T1000 (cell line): ENCODE results near the gene RIOK2.
"Not testable (repeated sequence)": the region's sequence is repeated elsewhere in the genome, so short reads cannot be mapped to it uniquely, and the experiment has no call there.

ENCODE experiments used
- DNase-seq: peaks from one replicate; lab custom pipeline; 2025; ENCODE audit warnings: mixed read lengths; lab: John Stamatoyannopoulos, UW

RIOK2 gene

DNA sequence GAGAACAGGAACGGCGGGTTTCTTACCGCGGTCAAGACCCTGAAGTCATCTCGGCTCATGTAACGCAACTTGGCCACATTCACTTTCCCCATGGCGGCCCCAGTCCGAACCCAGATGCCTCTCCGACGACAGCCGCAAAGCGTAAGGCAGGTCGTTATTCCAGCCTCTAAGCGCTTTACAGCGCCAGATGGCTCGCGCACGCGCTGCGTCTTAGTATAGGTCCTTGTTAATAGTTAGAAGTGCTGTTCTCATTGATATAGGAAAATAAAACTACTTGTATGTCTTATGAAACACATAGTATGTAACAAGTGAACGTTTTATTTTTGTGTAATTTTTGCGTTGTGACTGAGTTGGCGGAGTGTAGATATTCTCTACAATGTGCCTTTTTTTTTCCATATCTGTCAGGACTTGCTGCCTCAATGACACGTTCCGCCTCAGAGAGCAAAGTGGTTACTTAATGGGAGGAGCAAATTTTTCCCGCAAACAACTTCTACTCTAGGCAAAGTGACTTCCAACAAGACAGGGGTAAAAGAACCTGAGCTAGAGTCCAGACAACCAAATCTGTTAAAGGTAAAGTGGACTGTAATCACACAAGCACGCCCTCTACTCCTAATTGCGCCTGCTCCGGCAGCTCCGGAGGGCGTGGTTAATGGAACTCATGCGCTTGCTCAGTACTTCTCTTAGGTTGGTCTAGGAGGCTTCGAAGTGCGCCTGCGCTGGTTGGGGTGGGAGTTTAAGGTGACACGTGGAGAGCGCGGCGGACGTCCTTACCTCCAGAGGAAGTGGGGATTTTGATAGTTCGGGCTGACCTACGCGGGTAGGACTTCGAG, at the start of gene RIOK2:
RIOK2 (minus strand) TSS at position 148 of the 830 bp plus-strand sequence; CDS start at position 92, 56 bp downstream.
- peak; percentile 81 for DNase-seq

DNA sequence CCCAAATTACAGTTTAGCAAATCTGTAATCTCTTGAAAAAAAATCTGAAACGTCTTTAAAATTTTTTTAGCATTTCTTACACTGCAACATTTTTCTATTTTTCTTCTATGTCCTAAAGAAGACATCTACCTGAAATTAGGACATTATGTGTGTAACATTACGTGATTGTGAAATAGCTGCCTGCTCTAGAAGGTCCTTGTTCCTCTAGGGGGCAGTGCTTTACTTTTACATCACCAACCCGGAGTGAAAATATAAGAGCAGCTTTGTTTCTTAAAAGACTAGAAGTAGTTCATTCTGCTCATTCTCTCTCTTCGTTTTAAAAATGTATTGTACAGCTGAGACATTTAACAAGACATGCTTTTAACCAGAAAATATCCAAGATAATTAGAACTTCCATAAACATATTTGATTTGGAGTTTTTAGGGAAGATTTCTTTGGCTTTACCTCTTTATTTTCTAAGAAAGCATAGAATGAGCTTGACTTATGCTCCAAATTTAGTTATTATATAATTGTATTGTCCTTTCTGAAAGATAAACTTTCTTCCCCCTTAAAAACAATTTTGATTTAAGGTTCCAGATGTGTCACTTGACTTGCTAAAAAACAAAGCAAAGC, 48.1 kb upstream of the RIOK2 start:
- DNase-seq: no peak

DNA sequence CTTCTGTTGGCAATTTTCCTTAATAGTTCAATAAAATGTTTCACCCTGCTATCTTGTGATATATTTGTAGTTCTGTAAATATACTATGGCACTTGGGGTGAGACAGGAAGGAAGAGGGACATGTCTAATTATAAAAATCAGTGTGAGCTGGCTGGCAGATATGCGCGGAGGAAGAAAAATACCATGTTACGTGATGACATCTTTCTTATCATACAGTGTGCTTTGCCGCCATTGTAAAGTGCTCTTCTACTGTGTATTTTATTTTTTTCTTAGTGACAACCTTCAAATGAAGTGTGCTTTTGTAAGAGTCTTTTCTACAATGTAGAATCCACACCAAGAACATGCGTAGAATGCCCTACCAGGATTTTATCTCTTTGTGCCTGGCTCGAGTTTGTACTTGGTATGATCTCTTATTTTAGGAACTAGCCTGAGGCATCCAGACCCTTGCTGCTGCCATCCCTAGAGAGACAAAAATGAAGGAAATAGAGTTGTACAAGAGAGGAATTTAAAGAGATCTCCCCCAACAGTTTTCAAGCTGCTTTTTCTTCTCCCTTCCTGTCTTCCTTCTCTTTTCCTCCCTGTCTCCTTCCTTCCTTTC, 46.7 kb upstream of the RIOK2 start:
- DNase-seq: no peak

DNA sequence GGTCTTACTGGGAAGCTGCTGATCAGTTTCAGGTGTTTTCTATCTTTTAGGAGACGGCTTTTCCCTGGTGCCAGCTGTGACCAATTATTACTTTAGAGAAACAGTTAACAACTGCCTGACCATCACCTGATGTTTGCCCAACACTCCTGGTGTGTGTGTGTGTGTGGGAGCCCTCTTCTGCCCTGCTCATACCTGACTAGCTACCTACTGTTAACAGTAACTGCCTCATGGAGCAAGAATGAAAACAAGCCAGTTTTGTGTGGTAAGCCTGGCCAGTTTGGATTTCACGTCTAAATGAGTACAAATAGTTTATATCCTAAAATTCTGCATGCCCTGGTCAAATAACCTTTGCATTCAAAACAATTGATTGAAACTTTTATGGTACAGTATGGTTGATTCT, 46.1 kb upstream of the RIOK2 start:
- DNase-seq: no peak

DNA sequence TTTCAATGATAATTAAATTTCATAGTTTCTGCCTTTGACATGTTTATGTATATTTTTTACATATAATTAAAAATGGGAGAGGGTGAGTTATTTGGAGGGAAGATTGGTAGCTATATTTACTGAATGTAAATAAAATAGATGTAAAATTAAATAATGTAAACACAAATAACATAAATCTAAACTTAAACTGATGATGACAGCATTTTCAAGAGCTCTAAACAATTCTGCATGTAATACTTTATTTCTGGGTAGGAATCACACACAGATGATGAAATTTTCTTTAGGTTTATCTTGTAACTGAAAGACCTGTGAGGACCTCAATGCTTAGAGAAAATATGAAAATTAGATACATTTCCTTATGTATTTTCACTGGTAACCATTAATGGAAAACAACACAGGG, 42.2 kb upstream of the RIOK2 start:
- DNase-seq: no peak

DNA sequence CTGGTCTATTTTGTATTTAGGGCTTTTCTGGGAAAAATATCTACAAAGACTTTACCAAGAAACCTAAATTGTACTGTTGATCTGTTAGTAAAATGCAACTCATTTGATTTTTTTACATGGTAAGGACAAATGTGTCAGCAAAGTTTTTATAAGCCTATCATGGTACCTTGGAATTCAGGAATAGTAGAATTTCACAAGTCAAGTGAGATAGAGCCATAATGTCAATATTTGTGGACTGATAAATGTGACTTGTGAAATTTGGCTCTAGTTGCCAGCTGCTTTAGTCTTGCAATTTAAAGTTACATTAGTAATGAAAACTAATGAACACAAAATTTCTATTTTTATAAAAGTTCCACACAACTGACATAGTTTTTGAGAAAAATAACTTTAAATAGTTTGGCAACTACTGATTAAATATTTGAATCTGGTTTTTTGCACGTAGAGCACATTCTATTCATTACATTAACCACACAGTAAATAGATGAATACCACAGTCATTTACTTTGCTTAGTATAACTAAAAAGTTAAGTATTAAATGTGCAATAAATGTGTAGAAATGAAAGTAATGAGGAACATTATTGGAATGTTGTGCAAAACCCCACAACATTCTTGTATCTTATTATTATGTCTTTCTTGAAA, 41.2 kb upstream of the RIOK2 start:
- no peak for DNase-seq

DNA sequence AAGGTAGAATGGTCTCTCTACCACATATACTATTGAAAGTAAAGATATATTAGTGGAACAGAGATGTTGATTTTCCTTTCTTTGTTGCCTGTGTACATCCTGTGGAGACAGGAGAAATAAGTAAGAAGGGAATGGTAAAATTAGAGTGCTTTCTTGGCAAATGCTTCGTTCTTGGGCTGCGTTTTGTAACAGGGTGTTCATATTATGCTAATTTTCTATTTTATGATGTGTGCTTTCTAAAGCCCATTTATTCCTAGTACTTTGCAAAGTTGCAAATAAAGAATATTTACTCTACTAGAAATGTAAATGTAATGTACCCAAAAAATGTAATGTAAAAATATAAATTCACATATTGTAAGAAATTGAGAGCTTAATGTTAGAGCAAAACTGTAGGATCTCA, 40.5 kb upstream of the RIOK2 start:
- no peak for DNase-seq

DNA sequence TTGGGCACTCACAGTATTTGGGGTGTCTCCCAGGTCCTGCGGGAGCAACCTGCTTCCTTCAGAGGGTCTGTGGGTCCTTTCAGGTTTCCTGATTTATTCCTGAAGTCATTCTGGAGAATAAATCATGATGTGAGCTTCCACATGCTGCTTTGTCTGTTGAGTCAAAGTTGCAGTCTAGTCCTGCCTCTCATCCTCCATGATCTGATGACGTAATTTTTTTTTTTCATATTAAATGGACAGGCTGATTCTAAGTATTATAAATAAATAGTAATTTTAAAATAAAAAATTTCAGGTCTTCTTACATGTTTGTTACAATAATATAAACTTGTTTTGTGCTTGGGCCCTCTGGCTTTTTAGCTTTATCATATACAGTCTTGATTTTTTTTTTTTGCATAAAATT, 26.3 kb upstream of the RIOK2 start:
- DNase-seq: no peak

DNA sequence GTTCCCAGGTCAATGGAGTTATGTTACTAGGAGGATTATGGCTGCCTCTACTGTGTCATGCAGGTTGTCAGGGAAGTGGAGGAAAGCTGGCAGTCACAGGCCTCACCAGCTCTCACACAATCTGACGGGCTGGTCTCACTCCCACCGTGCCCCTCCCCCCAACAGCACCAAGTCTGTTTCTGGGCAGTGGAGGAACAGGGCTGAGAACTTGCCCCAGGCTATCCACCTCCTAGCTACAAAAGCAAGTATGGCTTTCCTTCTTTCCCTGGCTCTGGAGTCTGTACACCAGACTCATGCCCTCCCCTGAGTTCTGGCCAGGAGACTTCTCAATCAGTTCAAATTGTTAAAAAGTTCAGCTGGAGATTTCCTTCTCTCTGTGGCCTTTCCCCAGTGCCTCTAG, 25.7 kb upstream of the RIOK2 start:
- DNase-seq: no peak

DNA sequence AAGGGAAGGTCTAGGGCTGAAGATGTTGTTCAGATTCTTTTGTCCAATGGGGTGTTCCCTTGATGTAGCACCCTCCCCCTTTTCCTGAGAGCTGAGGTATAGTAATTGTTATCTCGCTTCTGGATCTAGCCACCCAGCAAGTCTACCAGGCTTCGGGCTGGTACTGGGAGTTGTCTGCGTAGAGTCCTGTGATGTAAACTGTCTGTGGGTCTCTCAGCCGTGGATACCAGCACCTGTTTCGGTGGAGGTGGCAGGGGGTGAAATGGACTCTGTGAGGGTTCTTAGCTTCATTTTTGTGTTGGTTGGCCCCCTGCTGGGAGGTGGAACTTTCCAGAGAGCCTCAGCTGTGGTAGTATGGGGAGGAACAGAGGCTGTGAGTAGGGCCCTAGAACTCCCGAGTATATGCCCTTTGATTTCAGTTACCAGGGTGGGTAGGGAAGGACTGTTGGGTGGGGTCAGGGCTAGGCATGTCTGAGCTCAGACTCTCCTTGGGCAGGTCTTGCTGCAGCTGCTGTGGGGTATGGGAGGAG, 25.2 kb upstream of the RIOK2 start:
- no peak for DNase-seq

DNA sequence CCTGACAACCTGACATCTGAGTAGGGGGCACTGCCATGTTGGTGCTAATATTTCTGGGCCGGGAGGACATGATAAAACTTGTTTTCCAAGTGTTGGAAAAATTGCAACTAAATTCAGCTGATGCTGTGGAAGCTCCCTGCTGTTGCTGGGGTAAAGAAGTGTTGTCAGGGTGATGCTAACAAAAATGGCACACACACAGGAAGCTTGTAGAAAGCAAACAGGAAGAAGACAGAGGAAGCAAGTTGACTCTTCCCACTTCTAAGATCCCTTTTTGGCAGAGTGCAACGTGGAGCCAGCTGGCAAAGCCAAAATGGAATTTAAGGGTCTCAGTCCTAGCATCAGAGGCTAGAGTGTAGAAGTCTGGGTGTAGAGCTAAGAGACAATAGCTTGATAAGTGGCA, 11.3 kb upstream of the RIOK2 start:
- DNase-seq: no peak

DNA sequence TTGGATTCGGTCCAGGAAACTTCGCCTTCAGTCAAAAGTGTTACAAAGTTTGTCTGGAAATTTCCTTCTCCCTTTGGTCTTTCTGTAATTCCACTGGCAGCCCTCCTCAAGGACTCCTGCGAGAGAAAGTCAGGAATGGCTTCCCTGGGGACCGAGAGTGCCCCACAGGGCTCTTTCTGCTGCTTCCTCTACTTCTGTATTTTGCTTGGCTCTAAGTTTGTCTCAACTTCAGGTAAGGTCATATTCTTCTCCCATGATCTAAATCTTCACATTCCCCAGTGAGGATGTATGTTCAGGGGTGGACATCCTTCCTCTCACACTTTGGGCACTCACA, 10.3 kb upstream of the RIOK2 start:
- no peak for DNase-seq

DNA sequence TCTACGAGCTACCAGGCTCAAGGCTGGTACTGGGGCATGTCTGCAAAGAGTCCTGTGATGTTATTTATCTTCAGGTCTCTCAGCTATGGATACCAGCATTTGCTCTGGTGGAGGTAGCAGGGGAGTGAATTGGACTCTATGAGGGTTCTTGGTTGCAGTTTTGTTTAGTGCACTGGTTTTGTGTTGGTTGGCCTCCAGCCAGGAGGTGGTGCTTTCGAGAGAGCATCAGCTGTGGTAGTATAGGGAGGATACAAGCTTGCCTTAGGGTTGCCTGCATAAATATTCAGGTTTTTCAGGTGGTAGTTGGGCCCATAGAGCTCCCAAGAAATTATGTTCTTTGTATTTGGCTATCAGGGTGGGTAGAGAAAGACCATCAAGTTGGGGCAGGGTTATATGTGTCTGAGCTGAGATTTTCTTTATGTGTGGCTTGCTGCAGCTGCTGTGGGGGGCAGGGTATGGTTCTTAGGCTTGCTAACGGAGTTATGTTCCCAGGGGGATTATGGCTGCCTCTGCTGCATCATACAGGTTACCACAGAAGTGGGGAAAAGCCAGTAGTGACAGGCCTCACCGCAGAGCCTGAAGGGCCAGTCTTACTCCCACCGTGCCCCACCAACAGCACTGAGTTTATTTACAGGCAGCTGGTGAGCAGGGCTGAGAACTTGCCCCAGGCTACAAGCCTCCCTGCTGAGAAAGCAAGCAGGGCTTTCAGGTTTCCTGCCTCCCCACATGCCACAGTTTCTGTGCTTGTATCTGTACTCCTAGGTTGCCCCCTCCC, 9.7 kb upstream of the RIOK2 start:
- peak; percentile 85 for DNase-seq

DNA sequence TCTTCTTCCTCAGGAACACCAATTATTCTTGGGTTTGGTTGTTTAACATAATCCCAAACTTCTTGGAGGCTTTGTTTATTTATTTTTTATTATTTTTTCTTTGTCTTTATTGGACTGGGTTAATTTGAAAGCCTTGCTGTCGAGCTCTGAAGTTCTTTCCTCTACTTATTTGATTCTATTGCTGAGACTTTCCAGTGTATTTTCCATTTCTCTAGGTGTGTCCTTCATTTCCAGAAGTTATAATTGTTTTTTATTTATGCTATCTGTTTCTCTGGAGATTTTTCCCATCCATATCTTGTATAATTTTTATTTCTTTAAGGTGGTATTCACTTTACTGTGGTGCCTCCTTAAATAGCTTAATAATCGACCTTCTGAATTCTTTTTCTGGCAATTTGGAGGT, 8.8 kb upstream of the RIOK2 start:
- DNase-seq: no peak

DNA sequence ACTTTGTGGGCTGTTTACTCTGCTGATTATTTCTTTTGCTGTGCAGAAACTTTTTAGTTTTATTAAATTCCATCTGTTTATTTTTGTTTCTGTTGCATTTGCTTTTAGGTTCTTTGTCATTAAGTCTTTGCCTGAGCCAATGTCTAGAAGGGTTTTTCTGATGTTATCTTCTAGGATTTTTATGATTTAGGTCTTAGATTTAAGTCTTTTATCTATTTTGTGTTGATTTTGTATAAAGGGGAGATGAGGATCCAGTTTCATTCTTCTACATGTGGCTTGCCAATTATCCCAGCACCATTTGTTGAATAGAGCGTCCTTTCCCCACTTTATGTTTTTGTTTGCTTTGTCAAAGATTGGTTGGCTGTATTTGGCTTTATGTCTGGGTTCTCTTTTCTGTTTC, 6.5 kb upstream of the RIOK2 start:
- not testable (repeated sequence) for DNase-seq

DNA sequence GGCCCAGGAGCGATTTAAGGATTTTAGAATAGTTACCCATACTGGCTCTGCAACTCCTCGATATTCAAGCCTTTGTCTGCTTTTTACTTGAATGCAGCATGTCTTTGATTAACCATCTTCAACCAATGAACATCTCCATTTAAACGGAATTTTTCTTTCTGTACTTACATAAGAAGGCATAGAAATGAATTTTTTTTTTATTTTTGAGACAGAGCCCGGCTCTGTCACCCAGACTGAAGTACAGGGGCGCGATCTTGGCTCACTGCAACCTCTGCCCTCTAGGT, 825 bp upstream of the RIOK2 start:
- DNase-seq: no peak

DNA sequence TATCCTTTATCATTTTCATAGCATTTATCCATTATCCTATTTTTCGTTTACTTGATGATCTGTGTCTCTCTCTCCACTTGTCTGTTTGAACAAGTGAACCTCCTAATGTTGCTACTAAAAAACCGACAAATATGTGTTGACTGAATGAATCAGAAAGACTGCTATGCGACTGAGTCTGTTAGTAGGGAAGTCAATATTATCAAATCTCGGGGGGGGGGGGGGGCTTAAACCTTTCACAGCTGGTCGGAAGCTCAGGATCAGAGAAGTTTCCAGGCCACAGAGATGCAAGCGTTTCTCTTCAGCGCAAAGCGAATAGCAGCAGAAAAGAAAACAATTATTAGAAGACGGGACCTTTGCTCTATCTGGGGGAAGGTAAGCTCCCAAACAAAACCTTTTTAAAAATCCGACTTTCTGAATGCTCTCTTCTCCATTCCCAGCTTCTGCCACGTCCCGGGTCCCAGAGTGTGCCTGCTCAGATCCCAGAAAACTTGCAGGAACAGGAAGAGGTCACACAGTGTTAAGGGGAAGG, 412 bp downstream of the RIOK2 start:
- DNase-seq: no peak

DNA sequence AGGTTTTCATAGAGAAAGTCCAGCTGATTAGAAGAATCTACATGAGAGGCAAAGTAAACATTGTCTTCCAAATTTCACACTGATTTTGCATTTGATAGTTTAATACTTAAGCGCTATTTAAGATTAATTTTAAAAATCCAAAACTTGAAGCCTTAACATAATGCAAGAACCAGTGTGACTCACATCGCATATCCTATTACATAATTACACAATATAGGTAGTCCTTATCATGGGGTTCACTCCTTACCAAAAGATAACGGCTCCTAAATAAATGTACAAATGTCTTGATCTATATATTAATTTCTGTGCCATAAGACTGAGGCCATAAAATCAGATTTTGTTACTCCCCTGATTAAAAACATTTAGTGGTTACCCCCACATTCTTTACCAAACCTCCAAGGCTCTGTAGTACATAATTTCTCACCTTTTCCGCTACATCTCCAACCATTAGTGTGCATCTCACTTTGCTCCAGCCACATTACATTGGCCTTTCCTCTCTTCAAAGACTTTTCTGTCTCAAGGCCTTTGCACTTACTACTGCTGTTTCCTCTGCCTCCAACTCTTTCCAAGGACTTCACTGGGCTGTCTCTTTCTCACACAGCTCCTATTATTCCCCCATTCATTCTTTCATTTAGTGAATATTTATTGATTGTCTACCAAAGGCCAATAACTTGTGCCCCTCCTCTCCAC, 1.0 kb downstream of the RIOK2 start:
- no peak for DNase-seq

DNA sequence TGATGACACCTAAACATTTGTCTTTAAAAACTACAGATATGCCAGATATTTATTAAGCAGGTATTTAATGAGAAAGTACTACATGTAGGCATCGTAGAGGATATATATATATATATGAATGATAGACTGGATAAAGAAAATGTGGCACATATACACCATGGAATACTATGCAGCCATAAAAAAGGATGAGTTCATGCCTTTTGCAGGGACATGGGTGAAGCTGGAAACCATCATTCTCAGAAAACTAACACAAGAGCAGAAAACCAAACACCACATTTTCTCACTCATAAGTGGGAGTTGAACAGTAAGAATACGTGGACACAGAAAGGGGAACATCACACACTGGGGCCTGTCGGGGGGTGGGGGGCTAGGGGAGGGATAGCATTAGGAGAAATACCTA, 3.6 kb downstream of the RIOK2 start:
- not testable (repeated sequence) for DNase-seq

DNA sequence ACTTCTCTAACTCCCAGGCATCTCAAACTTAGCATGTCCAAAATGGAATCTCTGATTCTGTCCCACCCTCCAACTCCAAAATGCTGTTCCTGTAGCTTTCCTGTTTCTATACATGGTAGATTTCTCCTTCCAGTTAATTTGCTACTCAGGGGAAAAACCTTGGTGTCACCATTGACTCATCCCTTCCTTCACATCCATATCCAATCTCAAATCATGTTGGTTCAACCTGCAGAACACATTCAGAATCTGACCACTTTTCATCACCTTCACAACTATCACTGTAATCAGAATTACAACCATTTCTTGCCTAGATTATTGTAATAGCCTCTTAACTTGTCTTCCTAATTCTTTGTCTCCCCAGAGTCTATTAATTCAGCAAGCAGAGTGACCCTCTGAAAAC, 10.8 kb downstream of the RIOK2 start:
- DNase-seq: no peak

DNA sequence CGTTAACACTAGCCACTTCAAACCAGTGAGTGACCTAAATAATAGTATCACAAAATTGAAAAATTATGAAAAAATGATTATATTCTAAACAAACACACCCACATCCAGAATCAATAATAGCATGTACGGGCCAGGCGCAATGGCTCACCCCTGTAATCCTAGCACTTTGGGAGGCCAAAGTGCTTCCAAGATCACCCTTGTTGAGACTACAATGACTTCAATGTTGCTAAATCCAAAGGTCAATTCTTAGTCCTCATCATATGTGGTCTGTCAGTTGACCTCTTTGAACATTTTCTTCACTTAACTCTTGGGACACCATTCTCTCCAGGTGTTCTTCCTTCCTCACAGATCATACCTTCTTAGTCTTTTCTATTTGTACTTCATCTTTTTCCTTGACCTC, 11.3 kb downstream of the RIOK2 start:
- DNase-seq: no peak
